HG03045 (cell line): ENCODE results near the gene FAAP24.
"Not testable (repeated sequence)": the region's sequence is repeated elsewhere in the genome, so short reads cannot be mapped to it uniquely, and the experiment has no call there.

Experiments used
- ATAC-seq: cut with Tn5 transposase; IDR thresholded peaks from one replicate; pipeline ENCODE4 v1.9.1; 2021; ENCODE audit warnings: mild to moderate bottlenecking, moderate library complexity; ENCODE audit not compliant: unreplicated experiment

The FAAP24 gene

DNA sequence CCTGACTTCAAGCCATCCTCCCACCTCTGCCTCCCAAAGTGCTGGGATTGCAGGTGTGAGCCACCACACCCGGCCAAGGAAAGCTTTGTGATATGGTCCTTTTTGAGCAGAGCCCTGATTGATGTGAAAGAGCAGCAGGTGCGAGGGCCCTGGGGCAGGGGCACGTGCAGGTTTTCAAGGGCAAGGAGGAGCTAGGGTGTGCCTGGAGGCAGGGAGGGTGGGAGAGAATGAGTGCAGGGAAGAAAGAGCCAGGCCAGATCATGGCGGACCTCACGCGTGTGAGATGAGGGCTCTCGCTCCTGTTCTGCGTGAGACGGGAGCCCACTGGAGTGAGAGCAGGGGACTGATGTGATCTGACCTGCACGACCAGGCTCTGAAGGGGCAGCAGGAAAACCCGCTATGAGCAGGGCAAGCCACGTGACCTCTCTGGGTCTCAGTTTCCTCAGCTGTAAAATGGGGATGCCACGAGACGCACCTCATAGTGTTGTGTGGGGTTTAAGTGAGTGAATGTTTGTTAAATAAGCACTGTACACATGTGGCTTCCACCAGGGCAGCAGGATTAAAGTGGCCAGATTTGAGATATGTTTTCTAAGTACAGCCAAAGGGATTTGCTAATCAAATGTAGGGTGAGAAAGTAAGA, 25.8 kb downstream of the FAAP24 start:
- no peak for ATAC-seq

DNA sequence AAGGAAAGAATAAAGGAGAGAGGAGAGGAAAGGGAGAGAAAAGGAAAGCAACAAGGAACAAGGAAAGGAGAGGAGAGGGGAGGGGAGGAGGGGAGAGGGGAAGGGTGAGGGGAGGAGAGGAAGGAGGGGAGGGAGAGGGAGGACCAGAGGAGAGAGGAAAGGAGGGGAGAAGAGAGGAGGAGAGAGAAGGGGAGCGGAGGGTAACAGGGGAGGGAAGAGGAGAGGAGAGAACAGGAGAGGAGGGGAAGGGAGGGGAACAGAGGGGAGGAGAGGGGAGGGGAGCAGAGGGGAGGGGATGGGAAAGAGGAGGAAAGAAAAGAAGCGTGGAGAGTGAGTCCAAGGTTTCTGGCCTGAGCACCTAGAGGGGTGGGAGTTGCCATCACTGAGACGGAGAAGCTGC, 26.7 kb downstream of the FAAP24 start:
- ATAC-seq = no peak

DNA sequence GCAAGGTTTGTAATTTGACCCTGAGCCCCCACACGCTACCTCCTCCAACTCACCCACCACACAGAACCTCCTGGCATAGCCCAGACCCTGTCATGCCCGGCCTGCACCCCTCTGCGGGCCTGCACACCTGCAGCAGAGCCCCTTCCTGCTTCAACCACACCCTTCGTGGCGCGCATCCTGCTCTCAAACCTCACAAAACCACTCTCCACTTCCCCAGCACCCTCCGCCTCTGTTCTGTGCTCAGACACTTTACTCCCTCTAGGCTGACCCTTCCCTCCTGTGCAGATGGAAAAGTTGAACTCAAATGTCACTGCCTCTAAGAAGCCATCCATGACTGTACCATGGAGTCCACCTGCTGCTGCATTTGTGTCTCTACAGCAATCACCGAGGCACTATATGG, 28.5 kb downstream of the FAAP24 start:
- ATAC-seq = no peak

DNA sequence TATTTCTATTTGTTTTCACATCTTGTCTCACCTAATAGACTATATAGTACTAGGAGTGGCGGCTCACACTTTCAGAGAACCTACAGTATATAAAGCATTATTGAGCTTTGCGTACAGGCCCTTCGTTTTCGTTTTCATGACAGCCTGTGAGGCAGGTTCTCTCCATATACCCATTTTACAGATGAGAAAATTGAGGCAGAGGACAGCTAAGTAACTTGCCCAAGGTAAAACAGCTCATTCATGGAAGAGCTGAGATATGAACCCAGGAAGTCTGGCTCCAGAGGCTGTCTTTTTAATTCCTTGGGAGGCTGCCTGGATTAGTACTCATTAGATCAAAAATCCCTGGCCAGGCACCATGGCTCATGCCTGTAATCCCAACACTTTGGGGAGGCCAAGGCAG, 28.9 kb downstream of the FAAP24 start:
- ATAC-seq = no peak

DNA sequence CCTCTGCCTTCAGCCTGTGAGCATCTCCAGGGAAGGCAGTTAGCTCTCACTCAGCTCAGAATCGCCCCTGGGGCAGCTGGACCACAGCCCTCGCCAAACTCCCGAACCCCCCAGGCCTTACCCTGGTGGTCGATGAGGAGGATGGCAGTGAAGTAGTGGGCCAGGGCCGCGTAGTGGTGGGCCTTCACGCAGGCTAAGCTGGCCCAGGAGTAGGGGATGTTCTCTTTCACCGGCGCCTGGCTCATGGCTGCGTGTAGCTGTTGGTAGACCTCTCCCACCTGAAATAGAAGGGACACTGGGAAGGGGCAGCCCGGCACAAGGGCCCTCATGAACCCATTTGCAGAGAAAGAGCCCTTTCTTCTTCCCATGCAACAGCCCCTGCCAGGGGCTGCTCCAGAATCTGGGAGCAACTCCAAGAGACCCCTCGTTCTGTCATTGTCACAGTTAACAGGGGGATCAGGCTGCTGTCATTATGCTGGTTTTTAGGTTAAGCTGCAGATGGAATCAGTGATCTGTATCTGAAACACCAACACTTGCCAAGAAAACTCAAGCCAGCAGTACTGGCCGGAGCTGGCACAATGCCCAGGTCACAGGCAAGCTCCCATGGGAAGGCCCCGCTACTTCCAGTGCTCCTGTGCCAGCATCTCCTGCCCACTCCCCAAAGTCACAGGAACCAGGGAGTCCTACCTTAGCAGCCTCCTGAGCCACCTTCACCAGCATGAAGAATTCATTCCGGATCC, 30.3 kb downstream of the FAAP24 start:
- not testable (repeated sequence) for ATAC-seq

DNA sequence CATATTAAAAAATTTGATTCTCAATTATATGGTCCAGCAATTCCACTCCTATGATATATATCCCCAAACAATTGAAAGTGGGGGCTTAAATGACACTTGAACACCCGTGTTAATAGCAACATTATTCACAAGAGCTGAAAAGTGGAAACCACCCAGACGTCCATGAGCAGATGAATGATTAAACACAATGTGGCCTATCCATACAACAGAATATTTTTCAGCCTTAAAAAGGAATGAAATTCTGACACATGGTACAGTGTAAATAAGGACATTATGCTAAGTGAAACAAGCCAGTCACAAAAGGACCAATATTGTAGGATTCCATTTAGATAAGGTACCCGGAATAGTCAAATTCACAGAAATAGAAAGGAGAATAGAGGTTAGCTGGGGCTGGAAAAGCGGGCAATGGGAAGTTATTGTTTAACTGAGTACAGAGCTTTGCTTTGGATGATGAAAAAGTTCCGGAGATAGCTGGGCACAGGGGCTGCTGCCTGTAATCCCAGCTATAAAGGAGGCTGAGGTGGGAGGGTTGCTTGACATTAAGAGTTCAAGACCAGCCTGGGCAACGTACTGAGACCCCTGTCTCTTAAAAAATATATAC, 31.5 kb downstream of the FAAP24 start:
- not testable (repeated sequence) for ATAC-seq

DNA sequence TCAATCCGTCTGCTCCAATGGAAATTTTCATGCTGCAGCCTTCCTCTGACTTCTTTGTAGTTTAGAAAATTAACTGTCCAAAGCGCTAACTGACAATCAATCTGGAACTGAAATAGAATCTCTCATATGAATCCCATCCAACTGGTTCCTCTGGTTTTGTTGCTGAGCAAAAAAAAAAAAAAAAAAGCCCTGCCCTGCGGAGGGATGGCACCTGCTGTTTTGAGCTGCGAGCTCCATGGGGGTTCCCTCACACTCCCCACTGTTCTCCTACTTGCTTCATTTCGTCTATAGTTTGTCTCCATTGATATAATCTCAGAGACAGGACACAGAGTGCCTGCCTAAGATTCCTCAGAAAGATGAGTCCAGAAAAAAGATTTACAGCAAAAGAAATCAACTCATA, 33.4 kb downstream of the FAAP24 start:
- no peak for ATAC-seq

DNA sequence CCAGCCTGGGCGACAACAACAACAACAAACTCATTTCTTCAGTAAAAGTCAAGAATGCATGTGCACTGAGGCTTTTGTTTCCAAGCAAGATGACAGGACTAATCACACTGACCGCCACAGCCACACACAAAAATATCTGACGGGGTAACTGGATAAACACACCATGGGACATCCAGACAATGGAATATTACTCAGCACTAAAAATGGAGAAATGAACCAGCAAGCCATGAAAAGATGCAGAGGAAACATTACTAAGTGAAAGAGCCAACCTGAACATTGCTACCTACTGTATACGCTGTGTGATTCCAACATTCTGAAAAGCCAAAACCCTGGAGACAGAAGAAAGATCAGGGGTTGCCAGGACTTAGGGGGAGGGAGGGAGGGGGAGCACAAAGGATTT, 36.7 kb downstream of the FAAP24 start:
- ATAC-seq = no peak

DNA sequence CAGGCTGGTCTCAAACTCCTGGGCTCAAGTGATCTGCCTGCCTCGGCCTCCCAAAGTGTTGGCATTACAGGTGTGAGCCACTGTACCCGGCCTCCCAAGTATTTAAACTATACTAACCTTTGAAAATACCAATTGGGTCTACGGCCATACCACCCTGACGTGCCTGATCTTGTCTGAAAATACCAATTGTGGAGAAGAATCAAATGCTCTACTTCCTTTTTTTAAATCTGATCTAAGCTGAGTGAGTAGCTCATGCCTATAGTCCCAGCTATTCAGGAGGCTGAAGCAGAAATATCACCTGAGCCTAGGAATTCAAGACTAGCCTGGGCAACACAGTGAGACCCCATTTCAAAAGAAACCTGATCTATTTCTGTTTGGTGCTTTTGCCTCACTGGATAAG, 38.8 kb downstream of the FAAP24 start:
- ATAC-seq = not testable (repeated sequence)

DNA sequence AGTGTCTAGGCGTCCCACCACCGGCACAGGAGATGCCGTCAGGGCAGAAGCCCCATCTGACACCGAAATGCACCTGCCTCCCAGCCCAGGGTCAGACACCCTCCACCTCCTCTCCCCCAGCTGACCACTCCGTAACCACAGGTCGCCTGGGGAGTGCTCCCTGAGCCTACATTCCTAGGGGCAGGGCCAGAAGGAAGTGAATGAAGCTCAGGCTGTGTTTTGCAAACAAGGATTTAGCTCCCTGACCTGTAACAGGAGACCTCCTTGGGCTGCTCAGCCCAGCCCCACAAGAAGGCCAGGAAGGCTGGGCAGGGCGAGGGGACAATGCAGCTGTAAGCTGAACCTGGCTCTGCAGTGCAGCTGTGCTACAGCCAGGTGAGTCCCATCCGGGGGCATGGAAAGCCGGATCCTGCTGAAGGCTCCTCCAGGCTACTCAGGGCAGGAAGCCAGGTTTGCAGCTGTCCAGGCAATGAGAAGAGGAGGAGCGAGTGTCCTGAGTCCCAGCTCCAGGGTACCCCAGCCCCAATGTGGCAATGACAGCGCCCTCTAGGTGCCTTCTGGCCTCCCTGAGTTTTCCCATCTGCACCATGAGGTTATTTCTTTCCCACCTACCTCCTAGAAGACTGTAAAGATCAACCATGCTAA, 50.6 kb downstream of the FAAP24 start:
- no peak for ATAC-seq

DNA sequence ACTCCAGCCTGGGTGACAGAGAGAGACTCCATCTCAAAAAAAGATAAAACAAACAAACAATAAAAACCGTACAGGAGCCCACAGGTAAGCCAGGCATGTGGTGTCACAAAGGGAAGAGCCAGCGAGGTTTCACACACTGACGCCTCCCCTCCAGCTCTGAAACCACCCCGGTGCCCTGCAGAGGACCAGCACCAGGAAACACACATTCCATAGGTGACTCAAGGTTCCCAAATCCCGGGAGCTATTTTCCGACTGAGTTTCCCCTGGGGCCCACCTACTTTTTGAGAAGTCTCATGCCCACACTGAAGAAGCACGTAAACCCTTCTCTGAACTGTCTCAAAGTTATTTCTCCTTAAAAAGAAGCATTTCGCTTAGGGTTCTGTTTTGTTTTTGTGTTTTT, 52.4 kb downstream of the FAAP24 start:
- no peak for ATAC-seq

DNA sequence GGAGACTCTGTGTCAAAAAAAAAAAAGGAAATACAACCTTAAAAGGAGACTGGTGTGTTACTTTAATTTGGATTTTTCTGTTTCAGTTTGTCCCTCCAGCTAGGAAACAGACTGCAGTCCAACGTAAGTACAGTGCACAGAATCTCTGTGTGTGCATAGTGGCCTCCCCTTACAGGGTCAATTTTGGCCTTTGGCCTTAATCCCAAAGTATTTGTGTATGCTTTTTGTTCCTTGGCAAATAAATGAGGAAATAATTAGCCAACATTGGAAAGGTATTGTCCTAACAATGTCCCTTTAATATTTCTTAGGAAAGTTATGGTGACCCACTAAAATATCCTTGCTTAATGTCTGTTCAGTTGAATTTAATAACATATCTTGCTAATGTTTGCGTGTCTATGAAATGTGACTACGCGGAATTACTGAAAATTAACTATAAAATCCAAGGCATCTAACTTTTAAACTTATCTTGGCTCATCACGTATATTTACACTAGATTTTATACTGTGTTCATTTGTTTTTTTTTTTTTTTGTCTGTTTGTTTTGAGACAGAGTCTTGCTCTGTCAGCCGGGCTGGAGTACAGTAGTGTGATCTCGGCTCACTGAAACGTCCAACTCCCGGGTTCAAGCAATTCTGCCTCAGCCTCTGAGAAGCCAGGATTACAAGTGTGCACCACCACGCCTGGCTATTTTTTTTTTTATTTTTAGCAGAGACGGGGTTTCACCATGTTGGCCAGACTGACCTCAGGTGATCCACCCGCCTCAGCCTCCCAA, 53.6 kb downstream of the FAAP24 start:
- ATAC-seq = not testable (repeated sequence)

DNA sequence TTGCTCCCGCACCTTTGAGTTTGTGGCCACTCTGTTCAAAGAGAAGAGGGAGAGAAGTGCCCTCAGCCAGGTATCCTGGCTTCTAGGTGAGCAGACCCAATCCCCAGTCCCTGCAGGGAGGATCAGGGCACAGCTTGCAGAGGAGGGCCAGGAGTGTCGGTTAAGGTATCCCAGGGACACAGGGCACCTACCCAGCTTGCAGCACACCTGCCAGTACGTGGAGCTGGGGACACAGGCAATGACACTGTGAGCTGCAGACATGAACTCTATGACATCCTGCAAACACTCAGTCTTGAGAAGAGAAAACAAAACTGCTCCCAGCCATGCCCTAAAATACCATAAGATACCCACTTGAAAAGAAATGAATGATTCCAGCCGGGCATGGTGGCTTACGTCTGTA, 54.6 kb downstream of the FAAP24 start:
- not testable (repeated sequence) for ATAC-seq
